ENCODE results near the gene M1AP.
"Not testable (repeated sequence)": the region's sequence is repeated elsewhere in the genome, so short reads cannot be mapped to it uniquely, and the experiment has no call there.

Gene M1AP

GRCh38 chr2:74653985-74654882 lies 6.1 kb upstream of the M1AP start, which contains the start of gene SEMA4F:
SEMA4F (plus strand) TSS chr2:74654247; CDS start chr2:74654377, 130 bp downstream.
- DNase-seq (ENCODE audit: low read depth) = peak; percentile 91

GRCh38 chr2:74653589-74653984 lies 5.5 kb upstream of the M1AP start:
- DNase-seq (ENCODE audit: low read depth) = no peak

GRCh38 chr2:74646834-74647482 lies 1.2 kb downstream of the M1AP start:
- DNase-seq (ENCODE audit: low read depth) = no peak

DNA sequence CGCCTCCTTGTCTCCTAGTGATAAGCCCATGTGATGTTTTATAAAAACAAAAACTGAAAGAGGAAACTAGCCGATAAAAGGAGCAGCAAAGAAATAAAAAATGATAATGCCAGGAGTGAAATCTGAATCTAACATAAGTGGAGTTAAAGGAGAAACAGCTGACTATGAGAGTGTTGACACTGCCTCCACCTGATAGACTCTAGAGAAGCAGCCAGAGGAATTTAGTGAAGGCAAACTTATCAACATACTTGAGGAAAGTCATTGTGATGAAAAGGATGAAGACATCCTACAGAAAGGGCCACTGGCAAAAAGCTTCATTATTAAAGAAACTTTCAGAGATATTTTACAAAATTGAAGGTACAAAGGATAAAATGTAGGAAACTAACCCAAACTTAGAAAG lies 1.9 kb downstream of the M1AP start:
- no peak for DNase-seq (ENCODE audit: low read depth)

- DNase-seq (ENCODE audit: low read depth) = no peak
Measured at GRCh38 chr2:74645344-74645743, 2.8 kb downstream of the M1AP start.

GRCh38 chr2:74639550-74639949 lies 8.6 kb downstream of the M1AP start:
- no peak for DNase-seq (ENCODE audit: low read depth)

DNA sequence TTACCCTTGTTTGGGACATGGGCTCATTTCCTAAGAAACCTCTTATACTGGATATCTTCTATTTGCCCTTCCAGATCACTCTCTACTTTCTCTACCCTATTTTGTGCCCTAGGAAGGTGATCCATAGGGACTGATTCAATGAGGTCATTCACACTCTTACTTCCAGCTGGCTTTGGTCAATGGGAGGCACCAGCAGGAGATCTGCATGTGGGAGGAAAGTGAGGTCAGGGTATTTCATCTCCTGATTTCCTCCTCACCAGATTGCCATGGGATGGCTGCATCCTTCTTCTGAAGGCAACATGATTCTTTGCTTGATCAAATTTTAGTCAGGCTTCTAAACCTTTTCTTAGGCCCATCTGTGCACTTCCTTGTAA lies 15.2 kb downstream of the M1AP start:
- DNase-seq (ENCODE audit: low read depth) = no peak

DNA sequence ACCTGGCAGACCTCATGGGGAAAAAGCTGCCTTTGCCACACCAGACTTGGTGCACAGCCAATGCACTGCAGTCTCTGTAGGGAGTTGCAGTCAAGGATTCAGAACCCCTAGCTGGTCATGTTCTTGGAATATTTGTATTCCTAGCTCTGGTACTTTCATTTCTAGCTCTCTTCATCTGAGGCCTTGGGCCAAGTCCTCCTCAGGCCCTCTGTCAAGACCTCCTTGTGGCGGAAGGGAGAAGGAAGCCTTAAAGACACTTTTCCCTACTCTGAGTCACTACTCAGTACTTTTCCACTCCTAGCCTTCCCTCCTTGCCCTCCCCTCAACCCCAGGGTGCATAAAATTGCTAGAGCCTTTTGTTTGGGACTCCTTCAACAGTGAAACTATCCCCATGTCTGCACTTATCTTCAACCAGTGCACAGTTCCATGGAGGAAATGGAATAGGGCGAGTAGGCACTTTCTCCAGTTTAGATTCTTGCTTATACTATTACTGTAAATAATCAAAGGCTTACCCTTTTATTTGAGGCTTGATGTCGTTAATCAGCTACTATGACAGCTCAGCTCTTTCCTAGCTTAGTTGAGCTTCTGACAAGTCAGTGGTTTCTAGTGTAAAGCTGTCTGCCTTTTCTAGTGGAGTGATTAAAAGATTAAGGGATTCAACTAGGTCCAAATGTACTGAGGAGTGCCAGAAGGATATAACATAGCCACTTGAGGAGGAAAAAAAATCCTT lies 15.8 kb downstream of the M1AP start:
- DNase-seq (ENCODE audit: low read depth) = no peak

GRCh38 chr2:74630454-74630853 lies 17.7 kb downstream of the M1AP start:
- DNase-seq (ENCODE audit: low read depth) = not testable (repeated sequence)

DNA sequence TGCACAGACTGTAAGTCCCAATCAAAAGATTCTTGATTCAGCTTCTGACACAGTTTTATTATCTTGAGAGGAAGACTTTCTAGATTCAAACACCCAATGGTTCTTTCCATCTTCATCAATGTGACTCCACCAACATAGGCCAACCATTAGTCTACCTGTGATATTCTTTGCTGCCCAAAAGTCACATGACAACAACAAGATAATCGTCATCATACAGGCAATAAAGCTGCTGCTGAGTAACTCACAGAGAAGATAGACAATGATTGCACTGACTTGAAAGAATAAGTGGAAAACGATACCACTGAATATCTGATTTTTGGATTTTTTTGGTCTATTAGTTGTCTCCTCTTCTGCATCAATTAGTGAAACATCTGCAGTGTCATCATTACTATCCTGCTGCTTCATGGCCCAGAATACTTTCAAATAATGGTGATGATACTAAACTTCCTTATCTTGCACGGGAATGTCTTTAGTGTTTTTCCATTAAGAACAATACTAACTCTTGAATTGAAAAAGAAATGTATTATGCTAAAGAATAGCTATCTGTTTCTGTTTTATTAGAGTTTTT lies 19.5 kb downstream of the M1AP start:
- DNase-seq (ENCODE audit: low read depth) = no peak

- no peak for DNase-seq (ENCODE audit: low read depth)
Measured at GRCh38 chr2:74625658-74626425, 22.3 kb downstream of the M1AP start.

DNA sequence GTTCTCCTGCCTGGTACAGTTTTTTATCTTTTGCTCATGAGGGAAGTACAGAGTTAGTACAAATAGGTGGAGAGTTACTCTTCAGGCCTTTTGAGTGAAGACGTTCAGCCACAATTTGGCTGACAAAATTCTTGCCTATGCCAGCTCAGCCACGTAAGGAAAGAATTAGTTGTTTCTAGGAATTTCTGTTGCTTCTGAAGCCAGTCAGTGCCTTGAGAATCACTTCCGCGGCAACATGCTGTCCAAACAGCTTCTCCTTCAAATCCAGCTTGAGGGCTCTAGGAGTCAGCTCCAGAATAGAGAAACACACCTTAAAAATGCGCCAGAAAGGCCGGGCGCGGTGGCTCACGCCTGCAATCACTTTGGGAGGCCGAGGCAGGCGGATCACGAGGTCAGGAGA lies 27.5 kb downstream of the M1AP start:
- DNase-seq (ENCODE audit: low read depth) = no peak

GRCh38 chr2:74619651-74620297 lies 28.4 kb downstream of the M1AP start:
- DNase-seq (ENCODE audit: low read depth) = no peak

DNA sequence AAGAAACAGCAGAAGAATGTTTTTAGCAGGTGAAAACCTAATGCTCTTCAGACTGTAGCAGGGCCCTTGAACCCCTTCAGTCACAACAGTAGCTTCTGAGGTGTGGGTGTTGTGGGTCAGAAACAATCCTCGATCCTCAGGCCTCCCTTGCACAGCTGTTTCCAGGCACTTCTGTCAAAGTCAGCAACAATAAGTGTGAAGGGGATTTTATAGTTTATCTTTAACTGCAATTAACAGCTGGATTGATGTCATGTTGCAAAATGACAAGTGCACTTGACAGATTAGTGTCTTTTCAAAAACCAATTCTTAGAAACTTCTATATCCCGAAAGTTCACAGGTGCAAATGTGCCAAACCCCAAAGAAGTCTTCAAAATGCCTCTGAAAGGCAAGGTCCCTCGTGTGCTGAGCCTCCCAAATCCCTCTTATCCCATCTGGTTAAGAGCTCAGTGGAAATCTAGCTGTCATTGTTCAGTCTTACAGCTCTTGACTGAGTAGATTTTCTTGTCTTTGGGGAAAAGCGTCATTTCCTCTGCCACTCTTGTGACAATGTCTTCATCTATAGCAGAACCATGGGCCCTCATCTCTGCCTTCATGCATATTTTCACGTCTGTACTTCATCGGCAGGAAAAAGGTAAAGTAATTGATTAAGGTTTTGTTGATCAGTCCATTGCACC lies 29.6 kb downstream of the M1AP start:
- no peak for DNase-seq (ENCODE audit: low read depth)

- no peak for DNase-seq (ENCODE audit: low read depth)
Measured at GRCh38 chr2:74617122-74617521, 31.0 kb downstream of the M1AP start.

- no peak for DNase-seq (ENCODE audit: low read depth)
Measured at GRCh38 chr2:74606927-74607326, 41.2 kb downstream of the M1AP start.

DNA sequence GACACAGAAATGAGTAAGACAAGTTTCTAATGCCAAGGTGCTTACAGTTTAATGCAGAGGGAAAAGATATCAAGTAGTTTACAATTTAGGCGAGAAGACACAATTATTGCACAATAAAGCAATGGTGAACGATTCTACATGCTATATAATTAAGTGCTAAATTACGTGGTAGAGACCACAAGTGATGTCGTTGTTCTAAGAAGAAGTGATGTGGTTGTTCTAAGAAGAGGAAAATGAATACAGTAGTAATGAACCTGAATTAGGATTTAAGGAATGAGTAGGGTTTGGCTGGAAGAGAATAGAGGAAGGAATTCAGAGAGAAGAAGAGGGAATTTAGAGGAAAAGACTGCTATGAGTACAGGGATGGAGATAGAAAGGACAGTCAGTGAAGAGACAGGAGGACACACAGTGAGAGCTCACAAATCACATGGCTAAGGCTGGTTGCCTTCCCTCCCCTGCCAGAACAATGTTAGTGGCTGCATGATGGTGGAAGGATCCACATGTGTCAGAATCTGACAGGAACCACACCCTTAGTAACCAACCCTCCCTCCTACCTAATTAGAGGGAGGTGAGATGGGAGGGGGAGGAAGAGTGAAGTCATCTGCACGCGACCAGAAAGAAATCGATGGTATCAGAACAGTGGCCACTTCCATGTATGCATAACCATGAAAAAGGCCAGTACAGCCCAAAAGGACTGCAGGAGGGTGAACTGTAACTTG lies 44.7 kb downstream of the M1AP start:
- no peak for DNase-seq (ENCODE audit: low read depth)

DNA sequence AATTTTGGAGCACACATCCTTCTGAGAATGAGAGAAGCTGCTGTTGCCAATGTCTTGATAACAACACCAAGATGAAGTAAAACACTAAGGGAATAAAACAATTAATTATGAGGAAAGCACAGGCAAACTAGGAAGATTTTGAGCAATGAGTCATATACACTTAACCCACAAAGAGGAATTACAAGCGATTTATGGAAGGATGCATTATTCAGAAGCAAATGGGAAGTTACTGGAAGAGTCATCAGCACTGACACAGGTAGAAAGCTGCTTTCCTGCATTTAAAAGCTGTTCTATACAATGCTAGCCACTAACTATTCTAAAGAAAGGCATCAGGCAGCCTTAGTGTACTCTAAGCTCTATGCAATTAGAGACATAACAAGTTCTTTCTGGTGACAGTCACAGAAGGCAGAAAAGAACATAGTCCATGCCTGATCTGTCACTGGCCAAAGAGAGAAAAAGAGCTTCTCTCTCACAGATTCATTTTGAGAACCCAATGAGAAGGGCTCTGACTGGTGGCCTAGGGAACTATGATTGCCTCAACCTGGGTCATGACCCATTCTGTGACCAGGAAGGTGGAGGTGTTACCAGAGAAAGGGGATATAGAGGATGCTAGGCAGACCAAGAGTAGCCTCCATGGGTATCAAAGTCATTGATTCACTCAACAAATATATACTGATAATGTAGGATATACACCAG lies 45.4 kb downstream of the M1AP start:
- no peak for DNase-seq (ENCODE audit: low read depth)

- no peak for DNase-seq (ENCODE audit: low read depth)
Measured at GRCh38 chr2:74599676-74600075, 48.5 kb downstream of the M1AP start.
